SK-N-SH treated with all-trans-retinoic acid at 6 μM for 48 hours (cell line): ENCODE data around the gene HCAR2.
"Not testable (repeated sequence)": the region's sequence is repeated elsewhere in the genome, so short reads cannot be mapped to it uniquely, and the experiment has no call there.

ENCODE experiments used
- ATAC-seq: fragments of 200-7000 bp; cut with Tn5 transposase; 3 replicates; pipeline ENCODE4 v1.9.1; 2020; ENCODE audit warnings: mild to moderate bottlenecking, moderate library complexity
- ARNTL ChIP-seq: fragments of 450-650 bp; formaldehyde crosslinking; IDR thresholded peaks from 2 replicates; pipeline ENCODE4 v1.5.0; 2020; ENCODE audit warnings: low read depth, mild to moderate bottlenecking, moderate library complexity, borderline replicate concordance
- BACH2 ChIP-seq: fragments of 250-450 bp; sonication (Bioruptor Pico); IDR thresholded peaks from 2 replicates; pipeline ENCODE4 v1.9.0; 2021; ENCODE audit warnings: mild to moderate bottlenecking, borderline replicate concordance
- CREB5 ChIP-seq: fragments of 250-450 bp; sonication (Bioruptor Pico); IDR thresholded peaks from 2 replicates; pipeline ENCODE4 v1.5.1; 2020; ENCODE audit warnings: low read depth, mild to moderate bottlenecking, moderate library complexity
- CSDC2 ChIP-seq: fragments of 250-450 bp; sonication (Bioruptor Pico); IDR thresholded peaks from 2 replicates; pipeline ENCODE4 v1.5.0; 2020; ENCODE audit warnings: mild to moderate bottlenecking, moderate library complexity
- CSRNP3 ChIP-seq: fragments of 250-450 bp; sonication (Bioruptor Pico); IDR thresholded peaks from 2 replicates; pipeline ENCODE4 v1.5.1; 2021; ENCODE audit warnings: mild to moderate bottlenecking, moderate library complexity
- ESRRG ChIP-seq: fragments of 250-450 bp; sonication (Bioruptor Pico); IDR thresholded peaks from 2 replicates; pipeline ENCODE4 v1.6.1; 2021; ENCODE audit warnings: mild to moderate bottlenecking
- GLIS3 ChIP-seq: fragments of 250-450 bp; sonication (Bioruptor Pico); IDR thresholded peaks from 2 replicates; pipeline ENCODE4 v1.5.0; 2020; ENCODE audit warnings: mild to moderate bottlenecking, moderate library complexity
- ISL1 ChIP-seq: fragments of 250-450 bp; sonication (Bioruptor Pico); IDR thresholded peaks from 2 replicates; pipeline ENCODE4 v2.1.2; 2022; ENCODE audit warnings: mild to moderate bottlenecking, moderate library complexity
- PATZ1 ChIP-seq: fragments of 250-450 bp; sonication (Bioruptor Pico); IDR thresholded peaks from 2 replicates; pipeline ENCODE4 v1.8.0; 2020; ENCODE audit warnings: mild to moderate bottlenecking, moderate library complexity, borderline replicate concordance
- POU6F1 ChIP-seq: fragments of 250-450 bp; sonication (Bioruptor Pico); IDR thresholded peaks from 2 replicates; pipeline ENCODE4 v1.8.0; 2021; ENCODE audit warnings: low read depth, mild to moderate bottlenecking, moderate library complexity, borderline replicate concordance
- PPARA ChIP-seq: fragments of 250-450 bp; sonication (Bioruptor Pico); IDR thresholded peaks from 2 replicates; pipeline ENCODE4 v1.5.0; 2020; ENCODE audit warnings: mild to moderate bottlenecking, borderline replicate concordance
- RARB ChIP-seq: fragments of 250-450 bp; sonication (Bioruptor Pico); IDR thresholded peaks from 2 replicates; pipeline ENCODE4 v1.8.0; 2021; ENCODE audit warnings: mild to moderate bottlenecking, moderate library complexity
- SNAI2 ChIP-seq: fragments of 250-450 bp; sonication (Bioruptor Pico); IDR thresholded peaks from 2 replicates; pipeline ENCODE4 v1.5.0; 2020; ENCODE audit warnings: mild to moderate bottlenecking, moderate library complexity
- TCF4 ChIP-seq: fragments of 250-450 bp; sonication (Bioruptor Pico); IDR thresholded peaks from 2 replicates; pipeline ENCODE4 v1.8.0; 2021; ENCODE audit warnings: mild to moderate bottlenecking, moderate library complexity, borderline replicate concordance
- TOX ChIP-seq: fragments of 250-450 bp; sonication (Bioruptor Pico); IDR thresholded peaks from 2 replicates; pipeline ENCODE4 v1.8.0; 2021; ENCODE audit warnings: mild to moderate bottlenecking, moderate library complexity, borderline replicate concordance
- ZC3H10 ChIP-seq: fragments of 250-450 bp; sonication (Bioruptor Pico); IDR thresholded peaks from 2 replicates; pipeline ENCODE4 v1.5.1; 2021; ENCODE audit warnings: mild to moderate bottlenecking, moderate library complexity
- ZFP3 ChIP-seq: fragments of 250-450 bp; sonication (Bioruptor Pico); IDR thresholded peaks from 2 replicates; pipeline ENCODE4 v1.5.0; 2020; ENCODE audit warnings: mild to moderate bottlenecking, moderate library complexity
- ZFP30 ChIP-seq: fragments of 450-650 bp; formaldehyde crosslinking; IDR thresholded peaks from 2 replicates; pipeline ENCODE4 v1.5.0; 2022; ENCODE audit warnings: mild to moderate bottlenecking, moderate library complexity
- ZNF565 ChIP-seq: fragments of 450-650 bp; formaldehyde crosslinking; conservative IDR thresholded peaks from 2 replicates; pipeline ENCODE4 v1.5.0; 2020; ENCODE audit warnings: low read depth, mild to moderate bottlenecking, moderate library complexity
- ZNF70 ChIP-seq: fragments of 450-650 bp; formaldehyde crosslinking; IDR thresholded peaks from 2 replicates; pipeline ENCODE4 v1.5.0; 2020; ENCODE audit warnings: mild to moderate bottlenecking, moderate library complexity
- ZNF8 ChIP-seq: fragments of 450-650 bp; formaldehyde crosslinking; IDR thresholded peaks from 2 replicates; pipeline ENCODE4 v1.5.0; 2020; ENCODE audit warnings: mild to moderate bottlenecking, moderate library complexity

The HCAR2 gene

DNA sequence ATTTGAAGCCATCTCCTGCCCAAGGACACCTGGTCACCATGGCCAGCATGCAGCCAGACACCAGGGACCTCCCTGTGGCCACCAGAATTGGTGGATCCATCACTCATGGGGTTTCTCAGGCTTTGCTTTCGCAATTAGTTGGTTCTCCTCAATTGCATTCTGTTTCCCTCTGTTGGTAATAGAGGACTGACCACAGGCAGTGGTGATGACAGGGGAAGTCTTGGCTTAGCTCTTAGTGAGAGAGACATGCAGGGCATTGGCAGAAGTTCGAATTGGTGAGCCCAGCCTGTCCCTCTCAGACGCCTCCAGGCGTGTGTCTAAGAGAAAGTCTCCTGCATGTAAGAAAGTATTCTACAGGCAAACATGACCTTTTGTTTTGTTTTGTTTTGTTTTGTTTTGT, 21.3 kb downstream of the HCAR2 start:
- TF ChIP-seq TOX, result no peak
- TF ChIP-seq CREB5, result no peak
- TF ChIP-seq GLIS3 (CRISPR knock-in tag), result no peak
- TF ChIP-seq TCF4 (CRISPR knock-in tag), result no peak
- TF ChIP-seq ZNF565, result no peak
- no peak for TF ChIP-seq POU6F1 (CRISPR knock-in tag)
- TF ChIP-seq ZC3H10 (CRISPR knock-in tag), result no peak
- TF ChIP-seq ZFP3, result no peak
- no peak for ATAC-seq

GRCh38 chr12:122680989-122681388, 22.2 kb downstream of the HCAR2 start:
- not testable (repeated sequence) for ATAC-seq

DNA sequence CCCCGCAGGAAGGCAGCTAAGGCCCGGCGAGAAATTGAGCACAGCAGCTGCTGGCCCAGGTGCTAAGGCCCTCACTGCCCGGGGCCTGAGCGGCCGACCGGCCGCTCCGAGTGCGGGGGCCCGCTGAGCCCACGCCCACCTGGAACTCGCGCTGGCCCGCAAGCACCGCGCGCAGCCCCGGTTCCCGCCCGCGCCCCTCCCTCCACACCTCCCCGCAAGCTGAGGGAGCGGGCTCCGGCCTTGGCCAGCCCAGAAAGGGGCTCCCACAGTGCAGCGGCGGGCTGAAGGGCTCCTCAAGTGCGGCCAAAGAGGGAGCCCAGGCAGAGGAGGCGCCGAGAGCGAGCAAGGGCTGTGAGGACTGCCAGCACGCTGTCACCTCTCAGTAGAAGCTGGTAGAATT, 26.4 kb downstream of the HCAR2 start:
- not testable (repeated sequence) for ATAC-seq

DNA sequence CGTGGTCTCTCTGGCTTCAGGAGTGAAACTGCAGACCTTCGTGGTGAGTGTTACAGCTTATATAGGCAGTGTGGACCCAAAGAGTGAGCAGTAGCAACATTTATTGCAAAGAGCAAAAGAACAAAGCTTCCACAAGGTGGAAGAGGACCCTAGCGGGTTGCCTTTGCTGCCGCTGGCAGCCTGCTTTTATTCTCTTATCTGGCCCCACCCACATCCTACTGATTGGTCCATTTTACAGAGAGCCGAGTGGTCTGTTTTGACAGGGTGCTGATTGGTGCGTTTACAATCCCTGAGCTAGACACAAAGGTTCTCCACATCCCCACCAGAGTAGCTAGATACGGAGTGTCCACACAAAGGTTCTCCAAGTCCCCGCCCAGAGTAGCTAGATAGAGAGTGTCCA, 27.1 kb downstream of the HCAR2 start:
- ATAC-seq, result not testable (repeated sequence)

DNA sequence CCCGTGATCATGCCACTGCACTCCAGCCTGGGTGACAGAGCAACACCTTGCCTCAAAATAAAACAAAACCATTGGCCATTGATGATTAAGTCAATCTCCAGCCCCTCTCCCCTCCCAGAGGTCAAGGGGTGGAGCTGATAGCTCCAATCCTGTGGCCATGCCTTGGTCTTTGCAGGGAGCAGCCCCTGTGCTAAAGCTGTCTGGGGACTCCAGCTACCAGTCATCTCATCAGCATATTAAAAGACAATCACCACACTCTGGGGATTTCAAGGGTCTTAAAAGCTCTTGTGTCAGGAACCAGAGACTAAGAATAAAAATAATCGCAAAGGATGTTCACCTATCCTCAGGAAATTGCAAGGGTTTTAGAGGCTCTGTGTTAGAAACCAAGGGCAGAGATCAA, 30.6 kb downstream of the HCAR2 start:
- TF ChIP-seq GLIS3 (CRISPR knock-in tag) (no peak), ISL1 (no peak), CSRNP3 (CRISPR knock-in tag) (no peak), BACH2 (CRISPR knock-in tag) (no peak), ZFP30 (CRISPR knock-in tag) (no peak), ZNF565 (no peak), ZNF70 (no peak), CREB5 (no peak), POU6F1 (CRISPR knock-in tag) (no peak), ZFP3 (no peak)
- ATAC-seq, result no peak

GRCh38 chr12:122669397-122670070, 33.6 kb downstream of the HCAR2 start:
- ATAC-seq, result peak; percentile 66
- TF ChIP-seq ZNF8 (CRISPR knock-in tag) (no peak), TCF4 (CRISPR knock-in tag) (no peak), ZFP3 (no peak), CSRNP3 (CRISPR knock-in tag) (no peak), ZNF565 (no peak), PATZ1 (CRISPR knock-in tag) (no peak), SNAI2 (no peak), RARB (CRISPR knock-in tag) (no peak), CSDC2 (CRISPR knock-in tag) (no peak), GLIS3 (CRISPR knock-in tag) (no peak), ESRRG (no peak), PPARA (CRISPR knock-in tag) (no peak), TOX (no peak), ARNTL (no peak)
